ENCODE data around the gene CDK5R2. TPM values are rescaled to one million over a fixed set of nuclear protein-coding genes. Genes with fewer than 3 reads are reported as not detected.

The CDK5R2 gene
- total RNA-seq, 1 donor from 2014 or later: 46.1 TPM

DNA sequence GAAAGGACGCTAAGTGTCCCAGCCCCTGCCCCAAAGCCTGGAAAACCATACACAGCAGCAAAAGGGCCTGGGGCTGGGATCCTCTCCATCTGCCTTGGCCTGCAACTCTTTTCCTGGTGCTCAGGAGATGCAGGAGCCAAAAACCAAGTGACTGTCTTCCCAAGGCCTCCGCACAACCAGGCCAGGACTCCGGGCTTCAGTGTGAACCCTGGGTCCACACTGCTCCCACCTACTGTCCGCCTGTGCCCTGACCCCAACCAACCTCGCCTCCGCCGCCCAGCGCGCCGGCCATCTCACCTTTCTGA is 24.4 kb downstream of the CDK5R2 start:
- TF ChIP-seq, protein P1, sequence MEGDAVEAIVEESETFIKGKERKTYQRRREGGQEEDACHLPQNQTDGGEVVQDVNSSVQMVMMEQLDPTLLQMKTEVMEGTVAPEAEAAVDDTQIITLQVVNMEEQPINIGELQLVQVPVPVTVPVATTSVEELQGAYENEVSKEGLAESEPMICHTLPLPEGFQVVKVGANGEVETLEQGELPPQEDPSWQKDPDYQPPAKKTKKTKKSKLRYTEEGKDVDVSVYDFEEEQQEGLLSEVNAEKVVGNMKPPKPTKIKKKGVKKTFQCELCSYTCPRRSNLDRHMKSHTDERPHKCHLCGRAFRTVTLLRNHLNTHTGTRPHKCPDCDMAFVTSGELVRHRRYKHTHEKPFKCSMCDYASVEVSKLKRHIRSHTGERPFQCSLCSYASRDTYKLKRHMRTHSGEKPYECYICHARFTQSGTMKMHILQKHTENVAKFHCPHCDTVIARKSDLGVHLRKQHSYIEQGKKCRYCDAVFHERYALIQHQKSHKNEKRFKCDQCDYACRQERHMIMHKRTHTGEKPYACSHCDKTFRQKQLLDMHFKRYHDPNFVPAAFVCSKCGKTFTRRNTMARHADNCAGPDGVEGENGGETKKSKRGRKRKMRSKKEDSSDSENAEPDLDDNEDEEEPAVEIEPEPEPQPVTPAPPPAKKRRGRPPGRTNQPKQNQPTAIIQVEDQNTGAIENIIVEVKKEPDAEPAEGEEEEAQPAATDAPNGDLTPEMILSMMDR (IDR thresholded peaks at IDR 0.05; ENCODE audit: partially characterized antibody, unreplicated experiment): no peak

DNA sequence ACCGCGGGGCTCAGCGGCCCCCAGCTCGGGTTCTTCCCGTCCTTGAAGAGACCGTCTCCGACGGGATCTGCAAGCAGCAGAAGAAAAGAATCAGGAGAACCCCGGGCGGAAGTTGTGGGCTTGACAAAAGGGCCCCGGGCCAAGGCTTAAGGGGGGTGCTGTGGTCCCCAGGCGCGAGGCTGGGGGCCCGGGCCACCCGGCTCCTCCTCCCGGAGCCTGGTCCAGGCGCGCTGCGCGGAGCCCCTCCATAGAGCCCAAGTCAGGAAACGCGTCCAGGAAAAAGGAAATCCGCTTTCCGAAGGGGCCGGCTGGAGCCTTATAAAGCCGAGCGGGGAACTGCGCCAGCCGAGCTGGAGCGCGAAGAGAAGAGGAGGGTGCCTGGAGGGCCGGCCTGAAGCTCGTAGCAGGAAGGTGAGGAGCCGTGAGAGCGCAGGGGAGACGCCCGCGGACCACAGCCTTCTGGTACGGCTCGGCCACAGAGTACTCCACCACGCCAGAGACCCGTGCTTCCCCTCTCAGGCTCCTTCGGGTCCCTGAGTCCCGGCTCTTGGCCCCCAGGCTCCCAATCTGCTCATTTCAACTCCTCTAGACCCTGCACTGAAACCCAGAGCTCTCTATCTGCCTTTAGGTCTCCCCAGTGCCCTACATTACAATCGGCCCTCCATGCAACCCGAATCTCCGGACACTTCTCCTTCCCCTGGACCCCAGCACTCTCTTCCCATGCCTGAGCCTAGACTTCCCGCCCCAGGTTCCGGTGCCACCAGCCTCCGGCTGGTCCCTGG is 25.0 kb downstream of the CDK5R2 start:
- Mint-ChIP-seq H3K36me3 (ENCODE audit: unreplicated experiment) (no peaks in the 10 kb centered on the region), H3K27ac (ENCODE audit: unreplicated experiment) (no peak overlapping the region), H3K4me3 (ENCODE audit: unreplicated experiment) (peak overlapping the region; percentile 84), H3K9me3 (ENCODE audit: unreplicated experiment) (peaks cover 7% of the 10 kb centered on the region), H3K27me3 (ENCODE audit: unreplicated experiment) (peaks cover 38% of the 10 kb centered on the region), H3K4me1 (ENCODE audit: low read depth, unreplicated experiment) (peaks cover 6% of the 10 kb centered on the region)
- TF ChIP-seq, protein P1 (IDR thresholded peaks at IDR 0.05; ENCODE audit: partially characterized antibody, unreplicated experiment): no peak
- peak; percentile 47 for DNase-seq

More for the DNA sequence above, 24.4 kb downstream of the CDK5R2 start:
- Mint-ChIP-seq H3K27ac (ENCODE audit: unreplicated experiment) (no peak overlapping the region), H3K27me3 (ENCODE audit: unreplicated experiment) (peaks cover 35% of the 10 kb centered on the region), H3K4me1 (ENCODE audit: low read depth, unreplicated experiment) (peaks cover 6% of the 10 kb centered on the region), H3K9me3 (ENCODE audit: unreplicated experiment) (peaks cover 7% of the 10 kb centered on the region), H3K4me3 (ENCODE audit: unreplicated experiment) (no peak overlapping the region), H3K36me3 (ENCODE audit: unreplicated experiment) (no peaks in the 10 kb centered on the region)
- DNase-seq: no peak

DNA sequence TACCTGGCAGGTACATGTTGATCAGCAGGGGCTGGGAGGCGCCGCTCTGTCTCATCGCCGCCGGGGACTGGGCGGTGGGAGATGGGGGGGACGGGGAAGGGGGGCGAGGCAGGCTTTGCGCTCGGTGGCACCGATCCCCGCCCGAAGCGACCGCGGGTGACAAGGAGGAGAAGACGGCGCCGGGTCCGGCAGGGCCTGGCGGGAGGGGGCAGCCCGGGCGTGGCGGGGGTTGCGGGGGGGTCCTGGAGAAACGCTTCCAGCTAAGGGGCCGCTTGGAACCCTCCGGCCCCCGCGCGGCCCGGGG is 25.5 kb downstream of the CDK5R2 start, which contains the start of gene FEV:
TSS of gene FEV (minus strand) at position 164 of the 304 bp plus-strand sequence. CDS start at position 55, 109 bp downstream.
- no peak for DNase-seq
- H3K4me3 Mint-ChIP-seq (ENCODE audit: unreplicated experiment): peak within 1 kb of the TSS; percentile 84
- peaks cover 7% of the 10 kb centered on the region for H3K9me3 Mint-ChIP-seq (ENCODE audit: unreplicated experiment)
- peaks cover 6% of the 10 kb centered on the region for H3K4me1 Mint-ChIP-seq (ENCODE audit: low read depth, unreplicated experiment)
- no peaks in the 10 kb centered on the region for H3K36me3 Mint-ChIP-seq (ENCODE audit: unreplicated experiment)
- H3K27me3 Mint-ChIP-seq (ENCODE audit: unreplicated experiment): peaks cover 42% of the 10 kb centered on the region
- TF ChIP-seq, protein P1 (IDR thresholded peaks at IDR 0.05; ENCODE audit: partially characterized antibody, unreplicated experiment): no peak
- H3K27ac Mint-ChIP-seq (ENCODE audit: unreplicated experiment): no peak within 1 kb of the TSS

DNA sequence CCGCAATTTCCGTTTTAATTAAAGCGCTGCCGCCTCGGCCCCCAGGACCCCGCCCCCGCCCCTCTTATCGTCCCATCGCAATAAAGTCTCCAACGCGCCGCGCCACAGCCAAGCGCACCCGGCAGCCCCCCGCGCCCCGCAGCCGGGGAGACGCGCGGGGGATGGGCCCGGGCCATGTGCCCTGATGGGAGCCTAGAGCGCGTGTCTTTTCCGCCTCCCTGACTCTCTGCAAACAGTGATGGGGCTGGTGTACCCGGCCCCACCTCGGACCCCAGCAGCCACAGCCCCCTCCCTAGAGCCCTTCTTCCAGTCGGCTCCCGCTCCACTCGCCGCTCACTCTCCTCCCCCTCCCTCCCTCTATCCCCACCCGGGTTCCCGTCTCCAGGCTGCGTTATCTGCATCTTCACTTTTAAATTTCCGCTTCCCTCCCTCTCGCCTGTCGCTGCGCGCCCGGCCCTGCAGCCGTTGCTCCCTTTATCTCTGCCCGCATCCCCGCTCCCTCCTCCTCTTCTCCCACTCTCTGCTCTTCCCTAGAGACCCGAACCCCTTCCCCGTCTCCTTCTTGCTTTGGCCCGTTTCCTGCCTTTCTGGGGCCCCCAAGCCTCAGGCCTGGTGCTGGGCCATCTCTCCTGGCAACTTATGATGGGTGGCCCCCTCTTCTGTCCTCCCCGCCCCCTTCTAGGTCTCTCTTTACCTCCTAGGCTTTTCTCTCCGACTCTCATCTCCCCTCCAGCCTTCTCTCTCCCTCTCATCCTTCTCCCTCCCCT is 26.0 kb downstream of the CDK5R2 start:
- no peaks in the 10 kb centered on the region for H3K36me3 Mint-ChIP-seq (ENCODE audit: unreplicated experiment)
- H3K9me3 Mint-ChIP-seq (ENCODE audit: unreplicated experiment): peaks cover 7% of the 10 kb centered on the region
- TF ChIP-seq, protein P1 (IDR thresholded peaks at IDR 0.05; ENCODE audit: partially characterized antibody, unreplicated experiment): no peak
- H3K27ac Mint-ChIP-seq (ENCODE audit: unreplicated experiment): no peak overlapping the region
- H3K4me3 Mint-ChIP-seq (ENCODE audit: unreplicated experiment): peak overlapping the region; percentile 46
- H3K27me3 Mint-ChIP-seq (ENCODE audit: unreplicated experiment): peaks cover 47% of the 10 kb centered on the region
- no peak for DNase-seq
- H3K4me1 Mint-ChIP-seq (ENCODE audit: low read depth, unreplicated experiment): peaks cover 6% of the 10 kb centered on the region

Measured in glutamatergic neuron (in vitro differentiated cells).